Large intestine (tissue), 3 donors: ENCODE measurements around the gene VPS51. TPM values are rescaled to one million over a fixed set of nuclear protein-coding genes. Genes with fewer than 3 reads are reported as not detected.
A peak's percentile ranks its signal among the peaks of the same experiment; 100 is the strongest.
"Not testable (repeated sequence)": the region's sequence is repeated elsewhere in the genome, so short reads cannot be mapped to it uniquely, and the experiment has no call there.

Source experiments
- DNase-seq, 2 donors: peaks; one replicate each; pipeline versions ENCODE4 v3.0.0 to v3.0.0-alpha.2; 2013
- H3K27ac ChIP-seq: one replicate; pipeline ENCODE4 v1.5.1; 2013; ENCODE audit warnings: low read length
- H3K27me3 ChIP-seq: 2 replicates; pipeline ENCODE4 v1.6.1; 2013; ENCODE audit warnings: low read length; ENCODE audit not compliant: control insufficient read depth, insufficient read depth
- H3K36me3 ChIP-seq: 2 replicates; pipeline ENCODE4 v1.6.1; 2013; ENCODE audit warnings: low read length; ENCODE audit not compliant: control insufficient read depth, insufficient read depth
- H3K4me1 ChIP-seq: one replicate; pipeline ENCODE4 v1.6.1; 2013; ENCODE audit warnings: low read length; ENCODE audit not compliant: control insufficient read depth, insufficient read depth
- H3K4me3 ChIP-seq: one replicate; pipeline ENCODE4 v1.5.1; 2013; ENCODE audit warnings: low read length
- H3K9me3 ChIP-seq: one replicate; pipeline ENCODE4 v1.6.1; 2013; ENCODE audit warnings: mild to moderate bottlenecking, low read depth, low read length, moderate library complexity; ENCODE audit not compliant: control insufficient read depth
- WGBS: methylation state at CpG from one replicate; pipeline ENCODE4 v1.1.5; 2013; ENCODE audit warnings: low lambda C conversion rate; ENCODE audit not compliant: insufficient coverage; 5-methylcytosine and 5-hydroxymethylcytosine counted together
- polyA plus RNA-seq: library from polyadenylated mRNA; unstranded; fragments of 120-200 nt; gene quantifications from one replicate; pipeline ENCODE4 v1.2.1, GENCODE V29; 2013

VPS51 gene
- polyA plus RNA-seq, 1 donor = 102 TPM

DNA sequence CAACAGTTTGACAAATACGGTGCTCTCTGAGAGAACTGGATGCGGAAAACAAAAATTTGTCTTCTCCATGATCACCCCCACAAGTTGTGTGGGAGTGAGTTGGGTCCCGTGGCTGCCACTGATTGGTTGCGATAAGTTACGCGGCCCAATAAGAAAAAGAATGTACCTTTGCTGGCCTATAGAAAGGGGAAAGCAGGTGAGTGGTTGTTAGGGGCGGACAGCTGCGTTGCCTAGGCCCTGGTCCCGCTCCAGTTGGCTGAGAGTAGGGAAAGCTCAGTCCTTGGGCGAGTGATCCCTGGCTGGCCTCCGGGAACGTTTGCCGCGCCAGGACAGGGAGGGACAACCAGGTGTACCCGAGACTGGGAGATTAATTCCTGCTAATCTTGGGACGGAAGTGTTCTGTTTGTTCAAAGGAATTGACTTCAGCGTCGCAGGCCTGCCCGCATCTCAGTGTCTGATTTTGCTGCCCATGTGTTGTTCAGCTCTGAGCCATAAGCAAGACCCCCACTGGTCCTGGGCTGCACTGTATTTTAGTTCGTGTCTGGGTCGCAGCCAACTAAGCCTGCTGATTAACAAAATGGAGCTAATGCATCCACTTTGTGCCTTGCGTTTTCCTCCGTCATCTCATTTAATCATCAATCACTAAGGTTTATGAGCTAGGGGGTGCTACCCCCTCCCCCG is 39.1 kb downstream of the VPS51 start:
- WGBS = no CpG with 5 or more reads among the region's 24 CpGs
- H3K36me3 ChIP-seq = peaks cover 29% of the 10 kb centered on the region
- no peaks in the 10 kb centered on the region for H3K9me3 ChIP-seq

DNA sequence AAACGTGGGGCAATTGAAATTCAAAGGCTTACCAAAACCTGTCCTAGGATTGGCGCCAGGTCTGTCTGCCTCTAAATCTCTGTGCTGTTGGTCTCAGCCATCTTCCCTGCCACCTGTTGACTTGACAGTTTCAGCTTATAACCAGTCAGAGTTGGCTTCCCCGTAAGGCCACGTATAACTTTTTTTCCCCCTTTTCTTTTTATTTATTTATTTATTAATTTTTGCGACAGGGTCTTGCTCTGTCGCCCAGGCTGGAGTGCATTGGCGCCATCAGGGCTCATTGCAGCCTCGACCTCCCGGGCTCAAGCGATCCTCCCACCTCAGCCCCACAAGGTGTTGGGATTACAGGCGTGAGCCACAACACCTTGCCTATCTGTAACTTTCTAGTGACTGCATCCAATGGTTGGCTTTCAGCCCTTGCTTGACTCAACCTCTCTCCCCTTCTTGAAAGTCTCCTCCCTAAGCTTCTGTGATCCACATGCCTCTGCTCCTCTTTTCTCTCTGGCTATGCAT is 39.7 kb downstream of the VPS51 start:
- H3K9me3 ChIP-seq = no peaks in the 10 kb centered on the region
- peaks cover 24% of the 10 kb centered on the region for H3K36me3 ChIP-seq
- H3K27ac ChIP-seq = peak overlapping the region; percentile 96
- DNase-seq = no peak
- WGBS = 8% methylated on average over 2 of the region's 11 CpGs
- H3K4me1 ChIP-seq = peaks cover 22% of the 10 kb centered on the region
- H3K27me3 ChIP-seq = no peaks in the 10 kb centered on the region
- H3K4me3 ChIP-seq = peak overlapping the region; percentile 99

More for the DNA sequence above, 39.1 kb downstream of the VPS51 start:
- Histone ChIP-seq H3K4me1 (peaks cover 22% of the 10 kb centered on the region), H3K27me3 (no peaks in the 10 kb centered on the region), H3K4me3 (peak overlapping the region; percentile 99), H3K27ac (peak overlapping the region; percentile 96)
- DNase-seq = peak; percentile 97 to 99

DNA sequence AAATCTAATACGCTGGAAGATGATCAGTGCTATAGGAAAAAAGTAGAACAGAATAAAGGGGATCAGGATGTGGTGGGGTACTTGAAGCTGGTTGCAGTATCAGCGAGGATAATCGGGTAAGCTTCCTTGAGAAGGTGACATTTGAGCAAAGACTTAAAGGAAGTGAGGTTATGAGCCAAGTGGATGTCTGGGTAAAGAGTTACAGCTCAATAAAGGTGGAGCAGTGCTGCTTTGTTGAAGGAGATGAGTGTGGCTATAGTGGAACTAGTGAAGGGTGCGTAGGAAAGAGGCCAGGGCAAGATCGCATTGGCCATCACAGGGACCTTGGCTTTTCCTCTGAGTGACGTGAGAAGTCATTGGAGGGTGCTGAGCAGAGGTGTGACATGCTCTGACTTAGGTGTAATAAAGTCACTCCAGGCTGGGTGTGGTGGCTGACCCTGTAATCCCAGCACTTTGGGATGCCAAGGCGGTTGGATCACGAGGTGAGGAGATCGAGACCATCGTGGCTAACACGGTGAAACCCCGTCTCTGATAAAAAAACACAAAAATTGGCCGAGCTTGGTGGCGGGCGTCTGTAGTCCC is 40.6 kb downstream of the VPS51 start:
- Histone ChIP-seq H3K27me3 (no peaks in the 10 kb centered on the region), H3K4me3 (no peak overlapping the region), H3K36me3 (peaks cover 15% of the 10 kb centered on the region), H3K4me1 (peaks cover 22% of the 10 kb centered on the region), H3K9me3 (no peaks in the 10 kb centered on the region), H3K27ac (no peak overlapping the region)
- no peak for DNase-seq
- WGBS = 89% methylated on average over 5 of the region's 15 CpGs

DNA sequence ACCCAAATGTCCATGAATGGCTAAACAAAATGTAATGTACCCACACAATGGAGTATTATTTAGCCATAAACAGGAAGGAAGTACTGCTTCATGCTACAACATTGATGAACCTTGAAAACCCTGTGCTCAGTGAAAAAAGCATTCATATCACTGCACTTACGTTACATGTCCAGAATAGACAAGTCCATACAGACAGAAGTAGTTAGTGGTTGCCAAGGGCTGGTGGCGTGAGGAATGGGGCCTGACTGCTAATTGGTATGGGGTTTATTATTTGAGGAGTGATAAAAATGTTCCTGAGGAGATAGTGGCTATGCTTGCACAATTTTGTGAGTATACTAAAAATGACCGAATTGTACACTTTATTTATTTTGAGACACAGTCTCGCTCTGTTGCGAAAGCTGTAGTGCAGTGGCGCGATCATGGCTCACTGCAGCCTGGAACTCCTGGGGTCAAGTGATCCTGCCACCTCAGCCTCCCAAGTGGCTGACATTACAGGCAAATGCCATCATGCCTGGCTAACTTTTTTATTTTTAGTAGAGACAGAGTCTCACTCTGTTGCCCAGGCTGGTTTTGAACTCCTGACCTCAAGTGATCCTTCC is 46.0 kb downstream of the VPS51 start:
- no peak for DNase-seq
- Histone ChIP-seq H3K4me1 (no peaks in the 10 kb centered on the region), H3K27ac (no peak overlapping the region), H3K27me3 (no peaks in the 10 kb centered on the region), H3K4me3 (no peak overlapping the region), H3K36me3 (no peaks in the 10 kb centered on the region), H3K9me3 (no peaks in the 10 kb centered on the region)
- no CpG with 5 or more reads among the region's 7 CpGs for WGBS

DNA sequence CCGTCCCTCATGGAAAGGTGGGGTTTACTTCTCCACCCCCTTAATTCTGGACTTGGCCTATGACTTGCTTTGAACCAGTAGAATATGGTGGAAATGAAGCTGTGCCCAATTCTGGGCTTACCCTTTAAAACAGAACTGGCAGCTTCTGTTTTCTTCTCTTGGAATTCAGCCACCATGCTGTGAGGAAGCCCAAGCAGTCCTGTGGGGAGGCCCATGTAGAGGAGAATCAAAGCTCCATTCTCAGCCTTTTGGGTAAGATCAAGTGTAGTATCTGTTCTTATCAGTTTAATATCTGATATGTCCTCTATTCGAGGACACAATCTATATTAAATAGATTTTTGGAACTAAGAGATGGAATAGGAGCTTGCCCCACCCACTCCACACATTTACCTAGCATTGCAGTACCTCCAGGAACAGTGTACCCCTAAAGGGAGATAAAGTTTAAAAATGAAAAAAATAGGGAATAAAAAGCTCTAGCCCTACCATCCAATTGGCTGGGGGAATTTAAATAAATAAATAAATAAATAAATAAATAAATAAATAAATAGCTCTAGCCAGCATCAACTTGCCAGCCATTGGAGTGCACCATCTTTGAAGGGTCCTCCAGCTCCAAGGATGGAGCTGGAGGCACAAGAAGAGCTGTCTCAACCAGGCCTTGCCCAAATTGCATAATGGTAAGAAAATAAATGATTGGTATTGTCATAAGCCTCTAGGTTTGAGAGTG is 51.5 kb downstream of the VPS51 start:
- no CpG with 5 or more reads among the region's 2 CpGs for WGBS
- Histone ChIP-seq H3K4me3 (no peak overlapping the region), H3K36me3 (no peaks in the 10 kb centered on the region), H3K9me3 (no peaks in the 10 kb centered on the region), H3K4me1 (peaks cover 2% of the 10 kb centered on the region), H3K27me3 (no peaks in the 10 kb centered on the region), H3K27ac (no peak overlapping the region)
- DNase-seq = no peak

DNA sequence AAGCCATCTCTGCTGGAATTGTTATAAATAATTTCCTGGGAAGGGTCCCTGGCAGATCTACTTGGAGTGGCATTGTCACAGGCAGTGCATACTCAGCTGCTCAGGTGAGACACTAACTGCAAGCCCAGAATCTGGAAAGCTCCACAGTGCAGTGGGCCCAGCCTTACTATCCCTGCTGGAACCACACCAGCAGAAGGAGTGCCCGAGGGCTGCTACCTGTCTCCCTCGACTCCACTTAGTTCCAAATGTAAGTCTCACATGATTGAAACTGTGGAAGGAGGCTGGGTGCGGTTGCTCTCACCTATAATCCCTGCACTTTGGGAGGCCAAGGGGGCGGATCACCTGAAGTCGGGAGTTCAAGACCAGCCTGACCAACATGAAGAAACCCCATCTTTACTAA is 52.6 kb downstream of the VPS51 start:
- Histone ChIP-seq H3K27ac (no peak overlapping the region), H3K27me3 (no peaks in the 10 kb centered on the region), H3K4me1 (peaks cover 2% of the 10 kb centered on the region), H3K4me3 (no peak overlapping the region), H3K36me3 (no peaks in the 10 kb centered on the region), H3K9me3 (no peaks in the 10 kb centered on the region)
- WGBS = no CpG with 5 or more reads among the region's 5 CpGs
- DNase-seq = no peak

DNA sequence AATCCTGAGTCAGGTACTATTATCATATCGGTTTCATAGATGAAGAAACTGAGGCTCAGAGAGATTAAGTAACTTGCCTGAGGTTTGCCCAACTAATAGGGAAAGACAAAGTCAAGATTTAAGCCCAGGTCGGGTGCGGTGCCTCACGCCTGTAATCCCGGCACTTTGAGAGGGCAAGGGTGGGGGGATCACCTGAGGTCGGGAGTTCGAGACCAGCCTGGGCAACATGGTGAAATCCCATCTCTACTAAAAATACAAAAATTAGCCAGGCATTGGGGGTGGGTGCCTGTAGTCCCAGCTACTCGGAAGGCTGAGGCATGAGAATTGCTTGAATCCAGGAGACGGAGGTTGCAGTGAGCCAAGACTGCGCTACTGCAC is 54.1 kb downstream of the VPS51 start:
- not testable (repeated sequence) for DNase-seq, H3K27ac ChIP-seq, H3K9me3 ChIP-seq, H3K4me3 ChIP-seq, H3K27me3 ChIP-seq, H3K4me1 ChIP-seq, H3K36me3 ChIP-seq
- no CpG with 5 or more reads among the region's 10 CpGs for WGBS

DNA sequence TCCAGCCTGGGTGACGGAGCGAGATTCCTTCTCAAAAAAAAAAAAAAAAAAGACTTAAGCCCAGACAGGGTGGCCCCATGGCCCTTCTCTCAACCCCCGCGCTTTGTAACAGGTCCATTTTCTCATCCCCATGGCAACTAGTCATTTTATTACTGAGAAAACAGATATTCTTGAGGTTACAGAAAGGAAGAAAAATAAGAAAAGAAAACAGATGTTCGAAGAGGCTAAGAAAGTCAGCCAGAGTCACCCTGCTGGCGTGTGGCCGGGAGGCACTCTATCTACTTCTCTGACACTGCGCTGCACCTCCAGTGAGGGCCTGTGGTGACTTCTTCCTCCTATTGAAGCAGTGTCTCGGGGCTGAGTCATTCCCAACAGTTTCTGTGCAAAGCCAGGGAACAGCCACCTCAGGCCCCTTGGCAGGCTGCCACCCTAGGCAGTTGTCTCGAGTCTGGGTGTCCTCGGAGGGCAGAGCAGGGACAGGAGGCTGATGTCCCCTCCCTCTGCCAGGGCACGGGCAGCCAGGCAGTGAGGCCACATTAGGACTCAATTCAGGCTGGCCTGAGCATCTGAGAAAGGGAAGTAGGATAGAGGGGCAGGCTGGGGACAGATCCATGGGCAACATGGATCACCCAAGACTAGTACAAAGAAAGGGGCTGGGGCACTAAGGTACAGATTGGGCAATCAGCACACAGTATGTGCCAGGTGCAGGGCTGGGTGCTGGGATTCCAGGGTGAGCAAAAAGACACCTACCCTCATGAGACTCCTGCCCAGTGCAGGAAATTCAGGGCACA is 54.7 kb downstream of the VPS51 start:
- H3K4me3 ChIP-seq = no peak overlapping the region
- H3K9me3 ChIP-seq = no peaks in the 10 kb centered on the region
- peak overlapping the region; percentile 18 for H3K27ac ChIP-seq
- peaks cover 2% of the 10 kb centered on the region for H3K4me1 ChIP-seq
- WGBS = no CpG with 5 or more reads among the region's 12 CpGs
- no peaks in the 10 kb centered on the region for H3K27me3 ChIP-seq
- H3K36me3 ChIP-seq = no peaks in the 10 kb centered on the region
- DNase-seq = peak; percentile 53 to 81

DNA sequence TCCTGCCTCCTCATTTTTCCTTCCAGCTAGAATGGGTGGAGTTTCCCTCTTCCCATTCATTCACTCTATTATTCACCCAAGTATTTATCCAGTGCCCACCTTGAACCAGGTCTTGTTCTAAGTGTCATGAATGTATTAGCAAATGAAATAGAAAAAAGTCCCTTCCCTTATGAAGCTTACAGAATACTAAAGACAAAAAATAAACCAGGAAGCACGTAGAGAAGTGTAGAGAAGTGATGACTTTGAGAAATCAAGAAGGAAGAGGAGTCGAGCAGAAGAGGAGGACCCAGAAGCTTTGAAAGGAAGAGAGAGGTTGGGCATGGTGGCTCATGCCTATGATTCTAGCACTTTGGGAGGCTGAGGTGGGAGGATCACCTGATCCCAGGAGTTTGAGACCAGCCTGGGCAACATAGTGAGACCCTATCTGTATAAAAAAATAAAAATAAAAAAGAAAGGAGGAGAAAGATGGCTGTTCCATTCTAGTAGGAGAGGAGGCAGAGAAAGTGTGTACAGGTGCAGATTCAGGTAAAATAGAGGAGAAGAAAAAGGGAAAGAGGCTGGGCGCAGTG is 55.4 kb downstream of the VPS51 start:
- Histone ChIP-seq H3K9me3 (no peaks in the 10 kb centered on the region), H3K27me3 (no peaks in the 10 kb centered on the region), H3K27ac (peak overlapping the region; percentile 18), H3K4me1 (peaks cover 2% of the 10 kb centered on the region), H3K36me3 (no peaks in the 10 kb centered on the region), H3K4me3 (no peak overlapping the region)
- no peak for DNase-seq
- 83% methylated on average over 2 of the region's 3 CpGs for WGBS
